BJ (cell line): Measurements from ENCODE around the gene TOX2. TPM values are rescaled to one million over a fixed set of nuclear protein-coding genes. Genes with fewer than 3 reads are reported as not detected.
A peak's percentile ranks its signal among the peaks of the same experiment; 100 is the strongest.

Experiments used
- CTCF ChIA-PET: fragments of 350-600 bp; formaldehyde crosslinking; extraction: SDS; loops from one replicate; lab custom pipeline; 2021; ENCODE audit warnings: antibody characterized with exemption, inconsistent platforms; lab: Yijun Ruan, JAX
- POLR2A ChIA-PET: fragments of 300-600 bp; sonication (Branson Sonifier 250); formaldehyde crosslinking; extraction: SDS; loops from one replicate; lab custom pipeline; 2021; ENCODE audit warnings: antibody characterized with exemption; lab: Charles Lee
- DNase-seq: peaks from one replicate; pipeline ENCODE4 v3.0.0-alpha.2; 2011; ENCODE audit warnings: low read depth
- H3K27me3 ChIP-seq: 2 replicates; pipeline ENCODE4 v1.6.0; 2011; ENCODE audit warnings: low read length; ENCODE audit not compliant: control insufficient read depth, insufficient read depth
- H3K36me3 ChIP-seq: 2 replicates; pipeline ENCODE4 v1.5.1; 2011; ENCODE audit warnings: low read length; ENCODE audit not compliant: control insufficient read depth, insufficient read depth
- H3K4me3 ChIP-seq: 2 replicates; pipeline ENCODE4 v1.5.1; 2011; ENCODE audit warnings: low read depth, mild to moderate bottlenecking, control low read depth, low read length
- polyA plus RNA-seq: library from polyadenylated mRNA; depleted of rRNA; stranded (reverse); fragments of >200 nt; gene quantifications from 2 replicates; pipeline ENCODE4 v1.2.3, GENCODE V29; 2011
- TF ChIP-seq, protein P1 (sequence below): IDR thresholded peaks from 2 replicates; pipeline ENCODE4 v1.5.1; 2011; ENCODE audit warnings: low read depth, mild to moderate bottlenecking, control low read depth, inconsistent platforms, low read length, moderate library complexity; ENCODE audit not compliant: insufficient read depth

Gene TOX2
- polyA plus RNA-seq, 1 experiment = 7.6 TPM

DNA sequence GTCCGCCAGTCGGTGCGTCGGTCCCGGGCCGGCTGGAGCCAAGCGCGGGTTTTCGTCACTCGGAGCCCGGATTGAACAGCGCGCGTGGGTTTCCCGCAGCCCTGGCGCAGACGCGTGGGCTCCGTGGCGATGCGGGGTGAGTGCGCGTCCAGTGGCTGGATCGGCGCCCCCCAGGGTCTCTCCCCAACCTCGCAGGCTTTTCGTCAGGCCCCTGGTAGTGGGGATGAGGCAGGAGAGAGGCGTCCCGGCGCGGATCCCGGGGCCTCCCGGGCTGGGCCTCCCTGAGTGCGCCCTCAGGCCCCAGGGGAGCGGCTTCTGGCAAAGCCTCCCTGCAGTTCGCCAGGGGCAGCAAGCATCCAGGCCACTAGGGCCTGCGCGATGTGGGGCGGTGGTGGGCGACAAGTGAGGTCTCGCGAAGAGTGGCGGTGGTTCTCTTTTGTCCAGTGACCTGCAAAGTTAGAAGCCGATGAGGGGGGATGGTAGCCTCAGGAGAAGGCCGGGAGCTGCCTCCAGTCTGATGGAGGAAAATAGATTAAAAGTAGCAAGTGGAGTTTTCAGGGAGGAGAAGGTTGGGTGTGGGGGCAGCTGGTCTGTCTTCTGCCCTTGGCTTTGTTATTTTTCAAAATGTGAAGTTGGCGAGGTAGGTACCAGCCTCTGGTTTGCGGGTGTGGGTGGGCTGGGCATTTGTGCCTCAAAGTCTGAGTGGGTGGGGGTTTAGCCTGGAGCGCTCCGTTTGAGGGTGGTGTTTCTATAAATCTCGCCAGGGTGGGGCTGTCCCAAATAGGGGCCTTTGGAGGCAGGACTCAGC, 1.6 kb downstream of the TOX2 start:
- ChIA-PET POLR2A (no interaction called here), CTCF (no interaction called here)
- Histone ChIP-seq H3K36me3 (no peaks in the 10 kb centered on the region), H3K4me3 (peak overlapping the region; percentile 53), H3K27me3 (no peaks in the 10 kb centered on the region)
- no peak for DNase-seq
- TF ChIP-seq, protein P1, sequence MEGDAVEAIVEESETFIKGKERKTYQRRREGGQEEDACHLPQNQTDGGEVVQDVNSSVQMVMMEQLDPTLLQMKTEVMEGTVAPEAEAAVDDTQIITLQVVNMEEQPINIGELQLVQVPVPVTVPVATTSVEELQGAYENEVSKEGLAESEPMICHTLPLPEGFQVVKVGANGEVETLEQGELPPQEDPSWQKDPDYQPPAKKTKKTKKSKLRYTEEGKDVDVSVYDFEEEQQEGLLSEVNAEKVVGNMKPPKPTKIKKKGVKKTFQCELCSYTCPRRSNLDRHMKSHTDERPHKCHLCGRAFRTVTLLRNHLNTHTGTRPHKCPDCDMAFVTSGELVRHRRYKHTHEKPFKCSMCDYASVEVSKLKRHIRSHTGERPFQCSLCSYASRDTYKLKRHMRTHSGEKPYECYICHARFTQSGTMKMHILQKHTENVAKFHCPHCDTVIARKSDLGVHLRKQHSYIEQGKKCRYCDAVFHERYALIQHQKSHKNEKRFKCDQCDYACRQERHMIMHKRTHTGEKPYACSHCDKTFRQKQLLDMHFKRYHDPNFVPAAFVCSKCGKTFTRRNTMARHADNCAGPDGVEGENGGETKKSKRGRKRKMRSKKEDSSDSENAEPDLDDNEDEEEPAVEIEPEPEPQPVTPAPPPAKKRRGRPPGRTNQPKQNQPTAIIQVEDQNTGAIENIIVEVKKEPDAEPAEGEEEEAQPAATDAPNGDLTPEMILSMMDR = no peak

DNA sequence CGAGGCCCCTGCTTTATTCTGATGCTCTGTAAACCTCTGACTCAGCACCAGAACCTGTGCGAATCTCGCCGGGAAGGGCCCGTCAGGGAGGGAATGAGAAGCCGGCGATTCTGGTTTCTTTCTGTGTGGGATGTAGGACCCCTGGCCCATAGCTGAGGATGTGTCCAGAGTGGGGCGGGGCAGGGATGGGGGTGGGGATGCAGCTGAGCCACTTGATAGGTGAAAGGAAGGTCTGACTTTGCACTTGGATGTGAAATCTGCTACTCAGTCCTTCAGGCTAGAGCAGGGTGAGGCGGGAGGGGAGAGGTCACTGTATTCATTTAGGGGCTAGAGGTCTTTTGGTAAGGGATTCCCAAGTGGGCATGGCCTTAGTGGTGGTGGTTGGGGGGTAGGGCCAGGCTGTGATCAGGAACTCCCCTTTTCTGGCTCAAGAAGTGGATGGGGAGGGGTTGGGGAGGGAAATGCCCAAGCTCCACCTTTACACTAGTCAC, 2.3 kb downstream of the TOX2 start:
- DNase-seq = no peak
- Histone ChIP-seq H3K27me3 (no peaks in the 10 kb centered on the region), H3K4me3 (peak overlapping the region; percentile 53), H3K36me3 (no peaks in the 10 kb centered on the region)
- TF ChIP-seq, protein P1 = no peak
- POLR2A ChIA-PET = no interaction called here
- CTCF ChIA-PET = no interaction called here

DNA sequence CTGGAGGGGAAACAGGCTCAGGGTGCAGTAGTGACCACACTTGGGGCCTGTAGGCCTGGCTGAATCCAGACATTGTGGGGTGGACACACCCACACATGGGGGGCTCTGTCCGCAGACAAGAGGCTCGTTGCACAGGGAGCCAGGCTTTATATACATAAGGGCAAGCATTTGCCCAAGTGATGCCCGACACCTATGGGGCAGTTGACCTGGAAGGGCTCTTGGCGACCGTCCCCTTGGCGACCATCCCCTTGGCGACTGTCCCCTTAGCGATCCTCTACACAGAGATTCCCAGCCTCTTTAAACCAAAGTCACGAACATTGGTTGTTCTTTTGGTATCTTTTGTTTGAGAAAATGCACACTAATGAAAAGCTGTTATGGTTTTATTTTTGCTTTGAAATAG, 2.7 kb downstream of the TOX2 start:
- ChIA-PET POLR2A (no interaction called here), CTCF (no interaction called here)

DNA sequence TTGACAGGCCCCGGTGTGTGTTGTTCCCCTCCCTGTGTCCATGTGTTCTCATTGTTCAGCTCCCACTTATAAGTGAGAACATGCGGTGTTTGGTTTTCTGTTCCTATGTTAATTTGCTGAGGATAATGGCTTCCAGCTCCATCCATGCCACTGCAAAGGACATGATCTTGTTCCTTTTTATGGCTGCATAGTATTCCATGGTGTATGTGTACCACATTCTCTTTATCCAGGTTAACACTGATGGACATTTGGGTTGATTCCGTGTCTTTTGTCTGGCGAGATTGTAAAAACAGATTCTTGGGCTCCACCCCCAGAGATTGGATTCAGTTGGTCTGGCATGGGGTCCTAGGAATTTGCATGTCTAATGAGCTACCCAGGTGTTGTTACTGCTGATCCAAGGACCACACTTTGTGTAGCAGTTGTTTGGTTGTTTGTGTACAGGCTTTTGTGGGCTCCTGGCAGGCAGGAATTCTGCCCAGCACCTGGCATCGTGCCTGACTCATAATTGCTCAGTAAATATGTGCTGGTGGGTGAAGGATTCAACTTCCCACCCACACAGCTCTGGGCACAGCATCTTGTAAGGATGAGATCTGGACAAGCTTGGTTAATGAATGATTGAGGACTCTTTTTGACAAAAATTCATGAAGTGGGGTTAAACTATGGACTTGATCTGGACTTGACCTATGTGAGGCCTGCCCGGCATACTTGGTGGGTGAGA, 5.2 kb downstream of the TOX2 start:
- CTCF ChIA-PET = no interaction called here
- DNase-seq = no peak
- Histone ChIP-seq H3K36me3 (no peaks in the 10 kb centered on the region), H3K27me3 (no peaks in the 10 kb centered on the region), H3K4me3 (no peak overlapping the region)
- TF ChIP-seq, protein P1 = no peak
- POLR2A ChIA-PET = no interaction called here

More for the DNA sequence above, 2.7 kb downstream of the TOX2 start:
- no peak for DNase-seq
- H3K27me3 ChIP-seq = no peaks in the 10 kb centered on the region
- no peaks in the 10 kb centered on the region for H3K36me3 ChIP-seq
- H3K4me3 ChIP-seq = no peak overlapping the region
- TF ChIP-seq, protein P1 = no peak

DNA sequence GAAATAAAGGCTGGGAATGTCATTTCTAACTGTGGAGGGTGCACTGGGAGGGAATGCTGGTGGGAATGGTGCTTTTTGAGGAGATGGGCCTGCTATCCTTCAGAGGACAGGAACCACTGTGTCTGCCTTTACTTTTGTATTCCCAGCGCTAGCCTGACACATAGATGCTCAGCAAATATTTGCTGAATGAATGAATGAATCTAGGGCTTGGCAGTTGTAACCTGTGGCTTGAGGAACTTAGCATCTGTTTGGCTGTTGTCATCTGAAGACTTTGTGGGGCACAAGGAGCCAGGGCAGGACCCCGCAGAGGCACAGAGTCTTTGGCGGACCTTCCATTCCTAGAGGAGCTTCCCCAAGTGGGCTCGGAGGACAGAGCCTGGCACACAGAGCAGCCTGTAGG, 6.1 kb downstream of the TOX2 start:
- H3K27me3 ChIP-seq = no peaks in the 10 kb centered on the region
- CTCF ChIA-PET = no interaction called here
- no peak for DNase-seq
- H3K4me3 ChIP-seq = no peak overlapping the region
- TF ChIP-seq, protein P1 = no peak
- H3K36me3 ChIP-seq = no peaks in the 10 kb centered on the region
- POLR2A ChIA-PET = no interaction called here
